Measurements from ENCODE around the gene RAB40B.

RAB40B gene

DNA sequence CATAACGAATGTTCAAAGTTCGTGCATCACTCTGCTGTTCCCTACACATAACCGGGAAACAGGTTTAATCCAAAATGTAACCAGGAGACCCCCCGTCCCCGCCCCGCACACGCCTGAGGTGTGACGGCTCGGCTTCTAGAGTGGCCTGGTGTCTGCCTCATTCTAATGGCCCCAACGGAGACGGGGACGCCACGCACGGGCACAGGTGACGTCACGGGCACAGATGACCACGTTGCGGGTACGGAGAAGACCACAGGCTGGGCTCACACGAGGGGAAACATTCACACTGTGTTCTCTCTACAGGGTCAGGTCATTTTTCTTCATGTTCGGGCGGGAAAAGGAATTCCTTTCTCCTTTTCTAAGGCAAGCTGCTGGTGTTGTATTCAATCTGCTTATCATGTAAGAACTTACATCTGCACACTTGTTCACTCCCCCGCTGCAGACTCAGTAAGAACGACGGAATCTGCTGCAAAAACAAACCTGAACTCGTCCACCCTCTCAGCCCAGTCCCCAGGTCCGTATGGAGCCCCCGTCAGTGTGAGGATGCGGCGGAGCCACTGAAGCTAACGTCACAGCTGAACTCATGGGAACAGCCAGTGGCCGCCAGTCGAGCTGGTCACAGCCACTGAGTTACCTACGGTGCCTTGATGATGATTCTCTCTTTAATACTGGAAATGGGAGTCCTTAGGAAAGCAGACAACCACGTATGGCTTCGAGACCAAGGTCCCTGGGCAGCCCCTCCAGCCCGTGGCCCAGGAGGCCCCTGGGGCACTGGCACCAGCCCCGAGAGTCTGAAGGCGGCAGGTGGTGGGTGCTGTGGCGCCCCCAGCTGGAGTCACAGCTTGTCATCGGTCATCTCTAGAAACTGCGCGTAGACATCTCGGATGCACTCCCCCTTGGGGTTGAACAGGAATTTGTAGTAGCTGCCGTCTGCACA lies 83.1 kb downstream of the RAB40B start:
- DNase-seq (ENCODE audit: low spot score): no peak

DNA sequence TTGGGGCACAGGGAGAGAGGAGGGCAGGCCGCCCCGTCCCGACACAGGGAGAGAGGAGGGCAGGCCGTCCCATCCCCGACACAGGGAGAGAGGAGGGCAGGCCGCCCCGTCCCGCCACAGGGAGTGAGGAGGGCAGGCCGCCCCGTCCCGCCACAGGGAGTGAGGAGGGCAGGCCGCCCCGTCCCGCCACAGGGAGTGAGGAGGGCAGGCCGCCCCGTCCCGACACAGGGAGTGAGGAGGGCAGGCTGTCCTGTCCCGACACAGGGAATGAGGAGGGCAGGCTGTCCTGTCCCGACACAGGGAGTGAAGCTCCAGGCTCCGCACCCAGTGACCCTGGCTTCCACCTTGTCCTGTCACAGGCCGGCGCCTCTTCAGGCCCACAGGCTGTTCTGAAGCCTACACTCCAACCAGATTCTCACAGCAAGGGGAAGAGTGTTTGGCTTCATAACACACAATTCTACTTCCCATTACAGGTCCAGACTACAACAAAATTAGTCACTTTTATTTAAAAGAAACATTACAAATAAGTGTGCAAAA lies 84.3 kb downstream of the RAB40B start:
- DNase-seq (ENCODE audit: low spot score): no peak

DNA sequence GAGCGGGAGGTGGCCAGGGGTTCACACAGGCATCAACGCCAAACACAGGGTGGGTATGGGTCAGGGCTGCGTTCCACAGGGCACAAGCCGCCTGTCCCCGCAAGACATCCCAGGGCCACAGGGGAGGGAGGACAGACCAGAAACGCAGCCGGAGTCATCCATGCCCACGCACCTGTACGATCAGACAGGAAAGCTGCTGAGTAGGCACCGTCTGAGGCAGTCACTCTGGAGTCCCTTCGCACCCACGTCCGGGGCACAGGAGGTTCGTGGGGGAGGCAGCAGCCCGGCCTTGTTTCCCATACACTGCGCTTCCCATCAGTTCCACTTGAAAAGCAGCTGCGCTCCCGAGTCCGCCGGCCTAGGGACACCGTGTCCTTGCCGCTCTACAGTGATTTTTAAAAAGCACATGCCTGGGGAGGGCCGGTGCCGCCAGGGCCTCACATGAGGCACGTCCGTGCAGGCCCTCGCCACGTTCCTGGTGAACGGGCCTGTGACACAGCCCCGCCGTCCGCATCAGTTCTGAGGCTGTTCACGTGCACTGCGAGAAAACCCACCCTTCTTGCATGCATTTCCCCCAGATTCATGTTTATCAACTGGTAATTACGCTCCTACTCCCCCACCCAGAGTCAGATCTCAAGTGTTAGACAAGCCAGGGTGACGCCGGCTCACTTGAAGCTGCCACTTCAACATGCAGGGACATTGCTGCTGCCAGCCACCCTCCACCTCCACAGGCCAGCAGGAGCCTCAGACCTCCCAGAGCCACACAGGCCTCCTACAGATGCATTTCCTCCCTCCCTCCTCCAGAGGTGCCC lies 85.0 kb downstream of the RAB40B start:
- no peak for DNase-seq (ENCODE audit: low spot score)

DNA sequence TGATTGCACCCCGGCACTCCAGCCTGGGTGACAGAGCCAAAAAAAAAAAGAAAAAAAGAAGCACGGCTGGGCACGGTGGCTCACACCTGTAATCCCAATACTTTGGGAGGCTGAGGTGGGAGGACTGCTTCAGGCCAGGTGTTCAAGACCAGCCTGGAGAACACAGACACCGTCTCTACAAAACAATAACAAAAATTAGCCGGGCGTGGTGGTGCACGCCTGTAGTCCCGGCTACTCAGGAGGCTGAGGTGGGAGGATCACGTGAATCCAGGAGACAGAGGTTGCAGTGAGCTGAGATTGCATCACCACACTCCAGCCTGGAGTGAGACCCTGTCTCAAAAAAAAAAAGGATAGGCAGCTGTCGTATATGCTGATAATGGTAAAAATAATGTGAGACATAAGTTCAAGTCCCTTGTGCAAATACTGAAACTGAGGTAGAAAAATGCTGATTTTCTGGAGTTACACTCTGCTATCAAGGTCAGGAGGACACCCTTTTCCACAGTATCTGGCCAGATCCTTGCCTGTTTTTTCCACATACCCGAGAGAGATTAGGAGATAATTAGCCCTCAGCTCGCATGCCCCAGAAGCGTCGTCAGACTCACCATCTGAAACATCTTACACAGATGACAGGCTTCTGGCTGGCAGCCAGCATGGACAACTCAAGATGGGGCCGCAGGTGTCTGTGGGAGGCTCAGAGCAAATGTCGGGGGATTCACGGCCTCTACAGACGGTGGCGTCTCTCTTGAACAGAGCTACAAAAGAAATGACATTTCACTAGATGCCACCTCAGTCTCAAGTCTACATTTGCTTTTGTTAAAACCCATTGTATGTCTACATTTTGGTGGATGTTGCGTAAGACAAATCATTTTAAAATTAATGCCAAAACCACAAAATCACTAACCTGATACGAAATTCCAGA lies 87.1 kb downstream of the RAB40B start:
- DNase-seq (ENCODE audit: low spot score): no peak

DNA sequence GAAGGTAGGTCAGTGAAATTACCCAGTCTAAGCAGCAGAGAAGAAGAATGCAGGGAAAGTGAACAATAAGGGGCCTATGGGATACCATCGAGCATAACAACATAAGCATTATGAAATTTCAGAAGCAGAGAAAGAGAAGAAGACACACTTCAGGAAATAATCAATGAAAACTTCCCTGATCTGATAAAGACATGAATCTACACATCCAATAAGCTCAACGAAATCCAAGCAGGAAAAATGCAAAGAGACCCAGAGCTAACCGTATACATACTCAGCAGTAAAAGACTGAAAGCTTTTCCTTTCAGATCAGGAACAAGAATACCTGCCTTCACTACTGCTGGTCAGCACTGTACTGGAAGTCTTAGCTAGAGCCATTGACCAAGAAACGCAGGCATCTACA lies 88.8 kb downstream of the RAB40B start:
- no peak for DNase-seq (ENCODE audit: low spot score)

GRCh38 chr17:82608816-82609215 lies 89.7 kb downstream of the RAB40B start:
- DNase-seq (ENCODE audit: low spot score): peak; percentile 78

- no peak for DNase-seq (ENCODE audit: low spot score)
Observed at GRCh38 chr17:82605939-82606600, 92.4 kb downstream of the RAB40B start.
